HG03378 (cell line): ENCODE measurements around the gene ZYG11B.
"Not testable (repeated sequence)": the region's sequence is repeated elsewhere in the genome, so short reads cannot be mapped to it uniquely, and the experiment has no call there.

ENCODE experiments used
- ATAC-seq: cut with Tn5 transposase; IDR thresholded peaks from one replicate; pipeline ENCODE4 v1.9.1; 2021; ENCODE audit warnings: mild to moderate bottlenecking, moderate library complexity; ENCODE audit not compliant: unreplicated experiment

ZYG11B gene

GRCh38 chr1:52751589-52752483 lies 25.6 kb downstream of the ZYG11B start:
- ATAC-seq: no peak

GRCh38 chr1:52752484-52752826 lies 26.2 kb downstream of the ZYG11B start:
- ATAC-seq: no peak

DNA sequence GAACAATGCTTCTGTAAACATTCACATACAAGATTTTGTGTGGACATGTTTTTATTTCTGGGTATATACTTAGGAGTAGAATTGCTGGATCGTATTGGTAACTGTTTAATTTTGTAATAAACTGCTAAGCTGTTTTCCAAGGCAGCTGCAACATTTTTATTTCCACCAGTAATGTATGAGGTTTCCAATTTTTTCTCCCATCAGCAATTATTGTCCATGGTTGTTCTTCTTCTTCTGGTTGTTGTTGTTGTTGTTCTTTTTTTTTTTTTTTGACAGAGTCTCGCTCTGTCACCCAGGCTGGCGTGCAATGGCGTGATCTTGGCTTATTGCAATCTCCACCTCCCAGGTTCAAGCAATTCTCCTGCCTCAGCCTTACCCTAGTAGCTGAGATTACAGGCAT lies 26.9 kb downstream of the ZYG11B start:
- no peak for ATAC-seq

DNA sequence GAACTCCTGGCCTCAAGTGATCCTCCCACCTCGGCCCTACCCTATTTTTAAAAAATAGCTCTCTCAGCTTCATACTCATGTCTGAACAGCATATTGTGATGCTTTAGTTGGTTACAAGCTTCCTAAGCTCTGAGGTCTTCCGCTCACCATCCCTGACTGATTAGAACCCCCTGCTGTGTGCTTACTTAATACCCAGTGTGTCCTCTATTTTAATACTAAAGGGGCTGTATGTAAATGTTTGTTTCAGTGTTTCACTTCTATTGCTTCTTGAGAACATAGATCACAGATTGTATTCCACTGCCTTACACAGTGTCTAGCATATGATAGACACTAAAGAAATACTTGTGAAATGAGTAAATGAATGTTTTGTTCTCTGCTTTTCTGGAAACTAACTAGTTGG lies 29.8 kb downstream of the ZYG11B start:
- ATAC-seq: no peak

DNA sequence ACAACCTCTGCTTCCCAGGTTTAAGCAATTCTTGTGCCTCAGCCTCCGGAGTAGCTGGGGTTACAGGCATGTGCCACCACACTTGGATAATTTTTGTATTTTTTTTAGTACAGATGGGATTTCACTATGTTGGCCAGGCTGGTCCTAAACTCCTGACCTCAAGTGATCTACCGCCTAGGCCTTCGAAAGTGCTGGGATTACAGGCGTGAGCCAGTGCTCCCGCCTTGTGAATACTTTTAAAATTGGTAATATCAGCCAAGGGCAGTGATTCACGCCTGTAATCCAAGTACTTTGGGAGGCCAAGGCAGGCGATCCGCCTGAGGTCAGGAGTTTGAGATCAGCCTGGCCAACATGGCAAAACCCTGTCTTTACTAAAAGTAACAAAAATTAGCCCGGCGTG lies 33.7 kb downstream of the ZYG11B start:
- no peak for ATAC-seq

- ATAC-seq: no peak
Measured at GRCh38 chr1:52767596-52768280, 41.5 kb downstream of the ZYG11B start.

DNA sequence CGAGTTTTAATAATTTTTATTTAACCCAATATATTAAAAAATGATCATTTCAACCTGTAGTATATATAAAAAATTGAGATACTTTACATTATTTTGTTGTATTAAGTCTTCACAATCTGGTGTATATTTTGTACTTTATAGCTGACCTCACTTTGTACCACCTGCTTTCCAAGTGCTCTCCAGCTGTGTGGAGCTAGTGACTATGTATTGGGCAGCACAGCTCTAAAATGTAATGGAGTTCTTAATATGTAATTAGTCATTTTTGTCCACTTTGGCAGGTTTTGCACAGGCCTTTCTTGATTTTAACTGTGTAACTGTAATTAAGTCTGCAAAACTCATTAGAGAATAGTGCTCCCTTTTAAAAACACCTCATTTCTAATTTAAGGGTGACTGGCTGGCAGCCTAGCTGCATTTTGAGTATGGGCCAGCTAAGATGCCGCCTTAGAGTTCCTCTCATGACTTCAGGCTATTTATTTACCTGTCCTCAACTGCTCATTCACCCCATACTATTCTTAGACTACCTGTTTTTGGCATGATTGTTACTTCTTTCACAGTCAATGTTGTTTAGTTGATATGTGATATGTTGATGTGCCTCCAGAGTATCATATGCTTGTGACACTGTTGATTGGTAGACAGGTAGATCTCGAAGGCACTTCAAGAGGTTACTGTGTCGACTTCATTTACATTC lies 43.2 kb downstream of the ZYG11B start:
- ATAC-seq: no peak

DNA sequence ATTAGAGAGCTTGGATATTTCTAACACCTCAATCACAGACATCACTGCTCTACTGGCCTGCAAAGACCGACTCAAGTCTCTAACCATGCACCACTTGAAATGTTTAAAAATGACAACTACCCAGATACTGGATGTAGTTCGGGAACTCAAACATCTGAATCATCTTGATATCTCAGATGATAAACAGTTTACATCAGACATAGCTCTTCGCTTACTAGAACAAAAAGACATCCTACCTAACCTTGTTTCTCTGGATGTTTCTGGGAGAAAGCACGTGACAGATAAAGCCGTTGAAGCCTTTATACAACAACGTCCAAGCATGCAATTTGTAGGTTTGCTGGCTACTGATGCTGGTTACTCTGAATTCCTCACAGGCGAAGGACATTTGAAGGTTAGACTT lies 45.1 kb downstream of the ZYG11B start:
- ATAC-seq: no peak

DNA sequence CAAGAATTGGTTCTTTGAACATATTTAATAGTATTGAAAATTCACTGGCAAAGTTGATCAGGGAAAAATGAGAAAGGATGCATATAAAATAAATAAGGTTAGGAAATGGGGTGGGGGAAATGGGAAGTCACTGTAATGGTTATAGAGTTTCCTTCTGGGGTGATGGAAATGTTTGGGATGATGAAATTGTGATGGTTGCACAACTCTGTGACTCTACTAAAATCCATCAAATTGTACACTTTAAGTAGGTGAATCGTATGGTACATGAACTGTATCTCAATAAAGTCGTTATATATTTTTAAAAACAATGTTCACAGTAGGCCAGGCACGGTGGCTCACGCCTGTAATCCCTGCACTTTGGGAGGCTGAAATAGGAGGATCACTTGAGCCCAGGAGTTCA lies 59.9 kb downstream of the ZYG11B start:
- no peak for ATAC-seq

GRCh38 chr1:52790429-52790828 lies 64.2 kb downstream of the ZYG11B start:
- ATAC-seq: not testable (repeated sequence)

- ATAC-seq: no peak
Measured at GRCh38 chr1:52792036-52792435, 65.8 kb downstream of the ZYG11B start.

DNA sequence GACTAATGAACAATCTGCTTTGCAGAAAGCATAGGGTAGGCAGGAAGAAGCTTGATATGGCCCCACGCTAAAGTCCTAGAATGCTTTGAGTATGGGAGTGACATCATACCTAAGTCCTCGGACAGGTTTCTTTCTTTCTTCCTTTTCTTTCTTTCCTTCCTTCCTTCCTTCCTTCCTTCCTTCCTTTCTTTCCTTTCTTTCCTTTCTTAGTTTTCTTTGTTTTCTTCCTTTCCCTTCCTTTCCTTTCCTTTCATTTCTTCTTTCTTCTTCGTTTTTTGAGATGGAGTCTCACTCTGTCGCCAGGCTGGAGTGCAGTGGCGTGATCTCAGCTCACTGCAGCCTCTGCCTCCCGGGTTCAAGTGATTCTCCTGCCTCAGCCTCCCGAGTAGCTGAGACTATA lies 67.5 kb downstream of the ZYG11B start:
- not testable (repeated sequence) for ATAC-seq

DNA sequence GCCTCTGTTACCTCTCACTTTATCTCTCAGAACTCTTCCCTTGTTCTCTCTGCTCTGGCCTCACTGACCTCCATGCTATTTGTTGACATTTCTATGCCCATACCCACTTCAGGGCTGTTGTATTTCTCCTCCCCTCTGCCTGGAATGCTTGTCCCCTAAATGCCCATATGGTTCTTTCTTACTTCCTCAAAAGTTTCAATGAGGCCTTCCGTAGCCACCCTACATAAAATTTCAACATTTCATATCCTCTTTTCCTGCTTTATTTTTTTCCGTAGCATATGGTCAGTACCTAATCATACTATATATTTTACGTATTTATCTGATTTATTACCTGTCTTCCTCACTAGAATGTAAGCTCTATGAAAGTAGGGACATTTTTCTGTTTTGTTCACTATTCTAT lies 69.2 kb downstream of the ZYG11B start:
- ATAC-seq: no peak

GRCh38 chr1:52798331-52798730 lies 72.1 kb downstream of the ZYG11B start:
- ATAC-seq: no peak

DNA sequence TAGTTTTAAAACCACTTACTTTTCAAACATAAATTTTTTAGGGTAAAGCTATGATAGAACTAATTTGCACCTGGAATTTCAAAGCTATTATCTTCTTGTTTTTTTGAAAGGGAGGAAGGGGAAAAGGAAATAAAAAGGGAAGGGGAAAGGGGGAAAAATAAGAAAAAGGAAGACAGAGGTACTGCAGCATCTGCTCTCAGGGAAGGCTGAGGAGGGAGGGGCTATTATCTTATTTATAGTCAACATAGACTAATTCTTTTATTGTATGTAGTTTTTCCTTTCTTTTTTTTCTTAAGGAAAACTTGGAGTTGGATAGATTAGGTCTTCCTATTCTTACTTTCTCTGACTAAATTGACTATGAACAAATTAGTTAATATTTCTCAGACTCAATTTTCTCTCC lies 74.8 kb downstream of the ZYG11B start:
- ATAC-seq: no peak

GRCh38 chr1:52804083-52804482 lies 77.8 kb downstream of the ZYG11B start:
- ATAC-seq: not testable (repeated sequence)

DNA sequence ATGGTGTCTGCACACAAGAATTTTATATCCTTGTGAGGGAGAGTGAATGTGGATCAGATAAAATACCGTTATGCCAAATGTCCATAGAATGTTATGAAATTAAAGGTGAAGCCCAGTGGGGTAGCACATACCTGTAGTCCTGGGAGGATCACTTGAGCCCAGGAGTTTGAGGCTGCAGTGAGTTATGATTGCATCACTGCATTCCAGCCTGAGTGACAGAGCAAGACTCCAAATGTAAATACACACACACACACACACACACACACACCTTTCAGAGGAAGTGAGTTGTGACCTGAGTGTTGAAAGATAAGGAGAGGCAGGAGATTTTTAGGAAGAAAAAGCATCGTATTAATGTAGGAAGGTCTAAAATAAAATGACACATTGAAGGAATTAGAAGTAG lies 88.2 kb downstream of the ZYG11B start:
- no peak for ATAC-seq

- ATAC-seq: not testable (repeated sequence)
Measured at GRCh38 chr1:52820830-52821229, 94.6 kb downstream of the ZYG11B start.

- ATAC-seq: no peak
Measured at GRCh38 chr1:52825868-52826267, 99.6 kb downstream of the ZYG11B start.

- no peak for ATAC-seq
Measured at GRCh38 chr1:52834798-52835197, 108.5 kb downstream of the ZYG11B start.

GRCh38 chr1:52836035-52836434 lies 109.8 kb downstream of the ZYG11B start:
- ATAC-seq: no peak

GRCh38 chr1:52839175-52839574 lies 112.9 kb downstream of the ZYG11B start:
- ATAC-seq: not testable (repeated sequence)
